Testis (tissue), 3 donors: ENCODE measurements around the gene DVL1. TPM values are rescaled to one million over a fixed set of nuclear protein-coding genes. Genes with fewer than 3 reads are reported as not detected.

Source experiments
- DNase-seq: peaks from one replicate; pipeline ENCODE4 v3.0.0-alpha.2; 2019
- H3K27ac ChIP-seq, 2 donors: fragments of 200-600 bp; sonication (generic); one replicate each; pipeline ENCODE4 v1.5.1; 2019
- H3K27me3 ChIP-seq: fragments of 200-600 bp; sonication (generic); one replicate; pipeline ENCODE4 v1.5.1; 2019
- H3K36me3 ChIP-seq: fragments of 200-600 bp; sonication (generic); one replicate; pipeline ENCODE4 v1.5.1; 2017; ENCODE audit warnings: low read depth; ENCODE audit errors: missing control alignments
- H3K4me1 ChIP-seq: fragments of 200-600 bp; sonication (generic); one replicate; pipeline ENCODE4 v1.5.1; 2019
- H3K4me3 ChIP-seq, 2 donors: fragments of 200-600 bp; sonication (generic); one replicate each; pipeline ENCODE4 v1.5.1; 2017 to 2019
- H3K9me3 ChIP-seq: fragments of 200-600 bp; sonication (generic); one replicate; pipeline ENCODE4 v1.5.1; 2017
- CTCF ChIP-seq, 3 experiments: fragments of 450-650 bp in 2 of 3; fragments of 200-600 bp in 1 of 3; sonication (generic) in 1 of 3; IDR thresholded peaks; one replicate each; pipeline ENCODE4 v1.5.1; 2016 to 2019; ENCODE audit warnings: antibody characterized with exemption in 3 of 3, mild to moderate bottlenecking in 2 of 3, moderate library complexity in 1 of 3
- POLR2A ChIP-seq: fragments of 450-650 bp; IDR thresholded peaks from one replicate; pipeline ENCODE4 v1.6.1; 2017; ENCODE audit warnings: antibody characterized with exemption, mild to moderate bottlenecking, moderate library complexity
- WGBS, 2 donors: methylation state at CpG; one replicate each; pipeline ENCODE4 v1.1.5; 2018; 5-methylcytosine and 5-hydroxymethylcytosine counted together
- intact Hi-C: fragments of 100-400 bp; cut with DNase I; formaldehyde crosslinking; loops from one replicate; pipeline ENCODE4 v1.15.1; 2023; ENCODE audit warnings: low total_unique reads
- polyA plus RNA-seq: library from polyadenylated mRNA; stranded (reverse); fragments of 350-450 nt; fragmentation: Illumina TruSeq; extraction: RNeasy Lipid Tissue Mini Kit (QIAGEN cat#74804); gene quantifications from one replicate; pipeline ENCODE4 v1.2.3, GENCODE V29; 2014; ENCODE audit warnings: low read depth, low replicate concordance; ENCODE audit not compliant: insufficient read depth
- total RNA-seq, 2 donors: library from RNA; depleted of rRNA; stranded (reverse); fragments of >200 nt; gene quantifications; one replicate each; pipeline ENCODE4 v1.2.3, GENCODE V29; 2016

The DVL1 gene
- total and polyA plus RNA-seq, 3 donors from 2014 or later: 65.8 to 183 (median 169) TPM

- H3K4me1 ChIP-seq: peaks cover 30% of the 10 kb centered on the region
- H3K27ac ChIP-seq: no peak overlapping the region
- TF ChIP-seq POLR2A: no peak
- TF ChIP-seq CTCF (IDR thresholded peaks at IDR 0.05): peak in 1 of 3 experiments; percentile 24
- DNase-seq: no peak
- H3K9me3 ChIP-seq: no peaks in the 10 kb centered on the region
- H3K4me3 ChIP-seq: no peak overlapping the region
- WGBS, 2 donors: 96% methylated on average over 5 to 8 of the region's 9 CpGs
- intact Hi-C loops: no loop called here
- H3K27me3 ChIP-seq: no peaks in the 10 kb centered on the region
- no peaks in the 10 kb centered on the region for H3K36me3 ChIP-seq
These were observed 47.2 kb downstream of the DVL1 start for GRCh38 chr1:1302006-1302430.

- H3K9me3 ChIP-seq: no peaks in the 10 kb centered on the region
- H3K4me1 ChIP-seq: peaks cover 14% of the 10 kb centered on the region
- no peak overlapping the region for H3K27ac ChIP-seq
- no peak for DNase-seq
- H3K4me3 ChIP-seq: no peak overlapping the region
- intact Hi-C loops: no loop called here
- no peaks in the 10 kb centered on the region for H3K27me3 ChIP-seq
- 86 to 88% methylated on average over 12 of the region's 12 CpGs for WGBS, 2 donors
- TF ChIP-seq POLR2A (no peak), CTCF (IDR thresholded peaks at IDR 0.05) (no peak)
- H3K36me3 ChIP-seq: no peaks in the 10 kb centered on the region
These were observed 48.9 kb downstream of the DVL1 start for GRCh38 chr1:1300352-1300739.

DNA sequence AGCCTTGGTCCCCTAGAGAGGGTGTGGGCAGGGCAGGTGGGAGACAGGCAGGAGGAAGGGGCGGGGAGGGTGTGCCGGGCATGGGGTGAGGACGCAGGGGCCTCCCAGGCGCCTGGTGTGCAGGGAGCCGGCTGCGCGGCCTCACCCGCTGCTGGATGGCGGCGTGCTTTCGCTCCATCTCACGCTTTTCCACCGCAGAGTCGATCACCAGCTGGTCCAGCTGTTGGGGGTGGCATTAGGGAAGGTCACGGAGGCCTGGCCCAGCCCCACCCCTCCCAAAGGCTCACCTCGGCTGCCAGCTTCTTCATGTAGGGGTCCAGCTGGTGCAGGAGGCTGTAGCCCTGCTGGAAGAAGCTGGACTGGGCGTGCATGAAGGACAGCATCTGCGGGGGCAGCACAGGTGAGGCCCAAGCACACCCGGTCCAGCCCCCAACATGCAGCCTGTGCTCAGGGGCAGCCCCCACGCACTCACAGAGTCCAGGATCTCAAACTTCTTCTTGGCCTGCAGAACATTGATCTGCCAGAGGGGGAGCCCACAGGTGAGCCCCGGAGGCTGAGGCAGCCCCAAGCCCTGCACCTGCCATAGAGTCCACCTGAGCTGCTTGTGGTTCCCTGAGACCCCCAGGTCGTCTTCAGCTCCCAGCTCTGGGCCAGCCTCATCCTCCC lies 49.4 kb downstream of the DVL1 start:
- intact Hi-C loops: no loop called here
- TF ChIP-seq CTCF (IDR thresholded peaks at IDR 0.05) (no peak), POLR2A (no peak)
- Histone ChIP-seq H3K4me3 (no peak overlapping the region), H3K4me1 (peaks cover 8% of the 10 kb centered on the region), H3K9me3 (no peaks in the 10 kb centered on the region), H3K36me3 (no peaks in the 10 kb centered on the region), H3K27ac (no peak overlapping the region), H3K27me3 (no peaks in the 10 kb centered on the region)
- no peak for DNase-seq
- 86 to 92% methylated on average over 21 to 22 of the region's 22 CpGs for WGBS, 2 donors

- Histone ChIP-seq H3K4me1 (peaks cover 1% of the 10 kb centered on the region), H3K9me3 (no peaks in the 10 kb centered on the region), H3K36me3 (no peaks in the 10 kb centered on the region), H3K27ac (no peak overlapping the region), H3K4me3 (no peak overlapping the region), H3K27me3 (no peaks in the 10 kb centered on the region)
- TF ChIP-seq CTCF (IDR thresholded peaks at IDR 0.05): no peak
- TF ChIP-seq POLR2A: no peak
- WGBS, 2 donors: 79 to 86% methylated on average over 7 to 28 of the region's 30 CpGs
- intact Hi-C loops: no loop called here
- DNase-seq: no peak
These were observed 50.1 kb downstream of the DVL1 start for GRCh38 chr1:1298861-1299685.
